ENCODE measurements around the gene FAM124B. TPM values are rescaled to one million over a fixed set of nuclear protein-coding genes. Genes with fewer than 3 reads are reported as not detected.

The FAM124B gene
- total and polyA plus RNA-seq, 2 of the 8 experiments (the other 6 are each of a cell fraction or from before 2014, with no cell fraction given), result 2.1 to 2.6 TPM

- Histone ChIP-seq H3K79me2 (ENCODE audit: control insufficient read depth in 1 of 2, insufficient read depth in 2 of 2, low read length in 2 of 2) (no peaks in the 10 kb centered on the region), H4K91ac (replicated peaks; ENCODE audit: insufficient read length, low read length) (no peak overlapping the region), H4K20me1 (replicated peaks in 1 of 2; ENCODE audit: control insufficient read depth in 1 of 2, insufficient read depth in 2 of 2, low read length in 2 of 2) (no peaks in the 10 kb centered on the region), H3K23ac (ENCODE audit: insufficient read length) (no peak overlapping the region), H3K23me2 (ENCODE audit: low read depth, low read length) (no peaks in the 10 kb centered on the region; the same call in 1 of the 2 replicates), H3K14ac (ENCODE audit: insufficient read length) (no peak overlapping the region), H2BK15ac (ENCODE audit: low read length) (no peak overlapping the region), H3K79me1 (ENCODE audit: low read depth, low read length) (no peaks in the 10 kb centered on the region), H3K4me2 (ENCODE audit: insufficient read depth in 1 of 2, low read depth in 2 of 2, low read length in 2 of 2) (no peak overlapping the region), H3K36me3 (ENCODE audit: control insufficient read depth in 2 of 4, insufficient read depth in 4 of 4, low read length in 3 of 4) (no peaks in the 10 kb centered on the region), H4K5ac (ENCODE audit: insufficient read length, low read depth, low read length) (no peak overlapping the region), H2BK120ac (replicated peaks; ENCODE audit: low read depth, low read length) (no peak overlapping the region), H2AFZ (ENCODE audit: low read length) (no peak overlapping the region), H3K4ac (replicated peaks; ENCODE audit: insufficient read length, low read depth, low read length) (no peak overlapping the region), H3K4me3 (ENCODE audit: extremely low read depth in 1 of 4, insufficient read depth in 2 of 4, low read depth in 3 of 4, low read length in 4 of 4) (no peak overlapping the region), H3K9me3 (ENCODE audit: insufficient read depth in 2 of 2, low read depth in 1 of 2, low read length in 1 of 2) (no peaks in the 10 kb centered on the region), H3K27me3 (replicated peaks in 1 of 4; ENCODE audit: control insufficient read depth in 3 of 4, extremely low read depth in 1 of 4, insufficient read depth in 3 of 4, low read length in 3 of 4) (no peaks in the 10 kb centered on the region), H3K27ac (ENCODE audit: low read depth, low read length) (no peak overlapping the region), H2BK12ac (ENCODE audit: low read depth, low read length) (no peak overlapping the region), H4K8ac (ENCODE audit: extremely low read depth, insufficient read depth, low read length) (no peak overlapping the region), H2AK5ac (ENCODE audit: low read depth, low read length) (no peak overlapping the region), H3K9ac (replicated peaks in 1 of 4; ENCODE audit: extremely low read depth in 1 of 4, low read depth in 3 of 4, low read length in 3 of 4) (no peak overlapping the region), H3K18ac (ENCODE audit: extremely low read depth, low read length) (no peak overlapping the region), H3K56ac (replicated peaks; ENCODE audit: insufficient read length, low read depth, low read length) (no peak overlapping the region), H2BK20ac (ENCODE audit: low read length) (no peak overlapping the region), H3K4me1 (replicated peaks in 1 of 4; ENCODE audit: control insufficient read depth in 3 of 4, insufficient read depth in 4 of 4, low read length in 3 of 4) (no peaks in the 10 kb centered on the region), H2BK5ac (ENCODE audit: low read depth, low read length) (no peak overlapping the region)
- peak; percentile 36 for FAIRE-seq
- CTCF ChIA-PET (ENCODE audit: partially characterized antibody), result interaction anchor here (0.6 to 4.3 kb wide), 38 partner anchors 10 to 642 kb away, joined by 3 to 39 read pairs (median 4); no protein-coding TSS in a partner anchor
- 71% methylated on average over 3 of the region's 3 CpGs; no CpG with 5 or more reads in 1 of the 2 experiments for WGBS, 2 experiments (ENCODE audit: extremely low coverage in 1 of 2, insufficient coverage in 1 of 2, insufficient read length in 1 of 2, insufficient replicate concordance in 2 of 2, low coverage in 1 of 2, low lambda C conversion rate in 2 of 2, missing lambda C conversion rate in 1 of 2)
- POLR2A ChIA-PET (ENCODE audit: partially characterized antibody), result no interaction called here
- DNase-seq (ENCODE audit: low read depth in 1 of 2, low spot score in 2 of 2), result peak in 1 of 2 experiments; percentile 65
- TF ChIP-seq POLR2A (IDR thresholded peaks at IDR 0.05; ENCODE audit: control extremely low read depth in 1 of 2, low read depth in 2 of 2, low read length in 2 of 2), result no peak
- TF ChIP-seq MAFK (IDR thresholded peaks at IDR 0.05; ENCODE audit: low read depth, low read length), result no peak
- no peak for TF ChIP-seq RBBP5 (IDR thresholded peaks at IDR 0.05; ENCODE audit: borderline replicate concordance, low read depth, low read length)
- peak; percentile 78 to 84 for TF ChIP-seq RAD21 (IDR thresholded peaks at IDR 0.05 in 1 of 2, conservative IDR thresholded peaks at IDR 0.05 in 1 of 2; ENCODE audit: low read depth in 2 of 2, low read length in 2 of 2)
- TF ChIP-seq POU5F1 (IDR thresholded peaks at IDR 0.05; ENCODE audit: low read depth, low read length), result no peak
- TF ChIP-seq CTBP2 (IDR thresholded peaks at IDR 0.05; ENCODE audit: borderline replicate concordance, insufficient read depth, insufficient read length, low read length), result no peak
- TF ChIP-seq EGR1 (IDR thresholded peaks at IDR 0.05; ENCODE audit: borderline replicate concordance, low read depth, low read length), result no peak
- TF ChIP-seq SIRT6 (IDR thresholded peaks at IDR 0.05; ENCODE audit: low read length), result no peak
- no peak for TF ChIP-seq YY1 (IDR thresholded peaks at IDR 0.05; ENCODE audit: low read depth, low read length)
- no peak for TF ChIP-seq E2F6 (IDR thresholded peaks at IDR 0.05)
- no peak for TF ChIP-seq TBP (IDR thresholded peaks at IDR 0.05; ENCODE audit: low read depth, low read length)
- TF ChIP-seq JUN (IDR thresholded peaks at IDR 0.05; ENCODE audit: low read depth, low read length), result 0 out of 2 replicates have a peak, but pooled peaks have one; percentile 17
- TF ChIP-seq KDM1A (IDR thresholded peaks at IDR 0.05; ENCODE audit: borderline replicate concordance, low read length), result no peak
- TF ChIP-seq NRF1 (IDR thresholded peaks at IDR 0.05; ENCODE audit: low read depth, low read length), result no peak
These were observed 42.3 kb downstream of the FAM124B start for GRCh38 chr2:224359569-224359968.

Measured in H1 (cell line).